ENCODE measurements around the gene SNX17.

Gene SNX17

GRCh38 chr2:27409321-27410073 is 39.1 kb downstream of the SNX17 start, which contains the start of gene PPM1G:
TSS of gene PPM1G (minus strand) at chr2:27409591. CDS start at chr2:27409422, 169 bp downstream.
- peaks cover 29% of the 10 kb centered on the region for H3K36me3 ChIP-seq (ENCODE audit: low read depth)
- H3K27ac ChIP-seq (ENCODE audit: poor library complexity, severe bottlenecking): peak within 1 kb of the TSS; percentile 78
- TF ChIP-seq, protein P1, sequence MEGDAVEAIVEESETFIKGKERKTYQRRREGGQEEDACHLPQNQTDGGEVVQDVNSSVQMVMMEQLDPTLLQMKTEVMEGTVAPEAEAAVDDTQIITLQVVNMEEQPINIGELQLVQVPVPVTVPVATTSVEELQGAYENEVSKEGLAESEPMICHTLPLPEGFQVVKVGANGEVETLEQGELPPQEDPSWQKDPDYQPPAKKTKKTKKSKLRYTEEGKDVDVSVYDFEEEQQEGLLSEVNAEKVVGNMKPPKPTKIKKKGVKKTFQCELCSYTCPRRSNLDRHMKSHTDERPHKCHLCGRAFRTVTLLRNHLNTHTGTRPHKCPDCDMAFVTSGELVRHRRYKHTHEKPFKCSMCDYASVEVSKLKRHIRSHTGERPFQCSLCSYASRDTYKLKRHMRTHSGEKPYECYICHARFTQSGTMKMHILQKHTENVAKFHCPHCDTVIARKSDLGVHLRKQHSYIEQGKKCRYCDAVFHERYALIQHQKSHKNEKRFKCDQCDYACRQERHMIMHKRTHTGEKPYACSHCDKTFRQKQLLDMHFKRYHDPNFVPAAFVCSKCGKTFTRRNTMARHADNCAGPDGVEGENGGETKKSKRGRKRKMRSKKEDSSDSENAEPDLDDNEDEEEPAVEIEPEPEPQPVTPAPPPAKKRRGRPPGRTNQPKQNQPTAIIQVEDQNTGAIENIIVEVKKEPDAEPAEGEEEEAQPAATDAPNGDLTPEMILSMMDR (IDR thresholded peaks at IDR 0.05; ENCODE audit: poor library complexity, severe bottlenecking): no peak
- H3K9me3 ChIP-seq (ENCODE audit: severe bottlenecking): no peaks in the 10 kb centered on the region
- H3K4me3 ChIP-seq (ENCODE audit: severe bottlenecking): peak within 1 kb of the TSS; percentile 96
- peak; percentile 95 for ATAC-seq (ENCODE audit: low read depth)
- peaks cover 12% of the 10 kb centered on the region for H3K4me1 ChIP-seq (ENCODE audit: insufficient read depth, poor library complexity, severe bottlenecking)
- peak; percentile 92 for DNase-seq (ENCODE audit: low spot score)
- no peaks in the 10 kb centered on the region for H3K27me3 ChIP-seq (ENCODE audit: insufficient read depth, poor library complexity, severe bottlenecking)

DNA sequence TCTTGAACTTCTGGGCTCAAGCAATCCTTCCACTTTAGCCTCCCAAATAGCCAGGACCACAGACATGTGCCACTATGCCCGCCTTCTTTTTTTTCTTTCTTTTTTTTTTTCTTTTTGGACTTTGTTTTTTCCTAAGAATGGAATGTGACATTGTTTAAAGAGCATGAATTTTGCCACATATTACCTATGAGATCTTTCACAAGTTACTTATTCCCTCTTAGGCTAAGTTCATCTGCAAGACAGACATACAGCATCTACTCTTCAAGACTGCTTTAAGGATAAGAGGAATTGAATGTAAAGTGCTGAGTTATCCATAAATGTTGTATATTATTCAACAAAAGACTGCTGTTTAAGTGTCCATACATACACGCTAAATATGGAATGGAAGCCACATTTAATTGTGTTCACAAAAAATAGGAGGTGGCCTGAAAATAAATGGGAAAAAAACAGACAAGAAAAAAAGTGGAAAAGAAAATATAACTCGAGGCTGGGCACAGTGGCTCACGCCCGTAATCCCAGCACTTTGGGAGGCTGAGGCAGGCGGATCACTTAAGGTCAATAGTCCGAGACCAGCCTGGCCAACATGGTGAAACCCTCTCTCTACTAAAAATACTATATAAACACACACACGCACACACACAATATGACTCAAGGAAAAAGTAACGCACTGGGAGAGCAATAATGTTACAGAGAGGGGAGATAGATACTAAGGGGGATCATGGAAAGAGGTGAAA is 42.2 kb downstream of the SNX17 start:
- no peaks in the 10 kb centered on the region for H3K27me3 ChIP-seq (ENCODE audit: insufficient read depth, poor library complexity, severe bottlenecking)
- no peak overlapping the region for H3K27ac ChIP-seq (ENCODE audit: poor library complexity, severe bottlenecking)
- no peak overlapping the region for H3K4me3 ChIP-seq (ENCODE audit: severe bottlenecking)
- TF ChIP-seq, protein P1 (IDR thresholded peaks at IDR 0.05; ENCODE audit: poor library complexity, severe bottlenecking): no peak
- DNase-seq (ENCODE audit: low spot score) (no peak), ATAC-seq (ENCODE audit: low read depth) (no peak)
- H3K36me3 ChIP-seq (ENCODE audit: low read depth): peaks cover 4% of the 10 kb centered on the region
- H3K4me1 ChIP-seq (ENCODE audit: insufficient read depth, poor library complexity, severe bottlenecking): peaks cover 8% of the 10 kb centered on the region
- no peaks in the 10 kb centered on the region for H3K9me3 ChIP-seq (ENCODE audit: severe bottlenecking)

DNA sequence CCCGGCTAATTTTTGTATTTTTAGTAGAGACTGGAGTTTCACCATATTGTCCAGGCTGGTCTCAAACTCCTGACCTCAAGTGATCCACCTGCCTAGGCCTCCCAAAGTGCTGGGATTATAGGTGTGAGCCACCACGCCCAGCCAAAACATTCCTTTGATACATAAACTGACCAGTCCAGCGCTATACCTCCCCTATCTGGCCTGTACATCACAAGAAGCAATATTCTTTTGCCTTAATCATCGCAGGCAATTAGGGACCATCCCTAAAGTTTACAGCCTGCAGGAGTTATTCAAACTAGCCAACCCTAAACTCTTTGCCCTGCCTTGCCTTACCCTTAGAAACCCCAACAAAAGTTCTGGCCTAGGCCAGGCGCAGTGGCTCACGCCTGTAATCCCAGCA is 45.7 kb downstream of the SNX17 start:
- ATAC-seq (ENCODE audit: low read depth): no peak

GRCh38 chr2:27420996-27421395 is 50.6 kb downstream of the SNX17 start:
- Histone ChIP-seq H3K4me1 (ENCODE audit: insufficient read depth, poor library complexity, severe bottlenecking) (no peaks in the 10 kb centered on the region), H3K36me3 (ENCODE audit: low read depth) (no peaks in the 10 kb centered on the region), H3K9me3 (ENCODE audit: severe bottlenecking) (no peaks in the 10 kb centered on the region), H3K4me3 (ENCODE audit: severe bottlenecking) (no peak overlapping the region), H3K27me3 (ENCODE audit: insufficient read depth, poor library complexity, severe bottlenecking) (no peaks in the 10 kb centered on the region), H3K27ac (ENCODE audit: poor library complexity, severe bottlenecking) (no peak overlapping the region)
- TF ChIP-seq, protein P1 (IDR thresholded peaks at IDR 0.05; ENCODE audit: poor library complexity, severe bottlenecking): no peak
- peak; percentile 41; the same call in 1 of the 3 replicates for ATAC-seq (ENCODE audit: low read depth)
- no peak for DNase-seq (ENCODE audit: low spot score)

More for the DNA sequence above, 45.7 kb downstream of the SNX17 start:
- DNase-seq (ENCODE audit: low spot score): no peak
- H3K27me3 ChIP-seq (ENCODE audit: insufficient read depth, poor library complexity, severe bottlenecking): no peaks in the 10 kb centered on the region
- TF ChIP-seq, protein P1 (IDR thresholded peaks at IDR 0.05; ENCODE audit: poor library complexity, severe bottlenecking): no peak
- H3K4me3 ChIP-seq (ENCODE audit: severe bottlenecking): no peak overlapping the region
- H3K27ac ChIP-seq (ENCODE audit: poor library complexity, severe bottlenecking): no peak overlapping the region
- no peaks in the 10 kb centered on the region for H3K4me1 ChIP-seq (ENCODE audit: insufficient read depth, poor library complexity, severe bottlenecking)
- no peaks in the 10 kb centered on the region for H3K9me3 ChIP-seq (ENCODE audit: severe bottlenecking)
- no peaks in the 10 kb centered on the region for H3K36me3 ChIP-seq (ENCODE audit: low read depth)
